A673 (cell line): ENCODE measurements around the gene YEATS4.

ENCODE experiments used
- EZH2 ChIP-seq: fragments of 200-600 bp; sonication (generic); IDR thresholded peaks from 2 replicates; pipeline ENCODE4 v1.6.1; 2017; ENCODE audit warnings: borderline replicate concordance, low read depth, mild to moderate bottlenecking, mixed read lengths, antibody characterized with exemption, low read length; ENCODE audit not compliant: poor library complexity, severe bottlenecking
- TF ChIP-seq, protein P1 (sequence below): fragments of 300-800, 200-600 bp; sonication (generic); conservative IDR thresholded peaks from 2 replicates; pipeline ENCODE4 v1.5.1; 2017; ENCODE audit warnings: low read depth, mild to moderate bottlenecking, antibody characterized with exemption, low read length, moderate library complexity, mixed read lengths

GRCh38 chr12:69342421-69342820 lies 17.1 kb upstream of the YEATS4 start:
- TF ChIP-seq, protein P1, sequence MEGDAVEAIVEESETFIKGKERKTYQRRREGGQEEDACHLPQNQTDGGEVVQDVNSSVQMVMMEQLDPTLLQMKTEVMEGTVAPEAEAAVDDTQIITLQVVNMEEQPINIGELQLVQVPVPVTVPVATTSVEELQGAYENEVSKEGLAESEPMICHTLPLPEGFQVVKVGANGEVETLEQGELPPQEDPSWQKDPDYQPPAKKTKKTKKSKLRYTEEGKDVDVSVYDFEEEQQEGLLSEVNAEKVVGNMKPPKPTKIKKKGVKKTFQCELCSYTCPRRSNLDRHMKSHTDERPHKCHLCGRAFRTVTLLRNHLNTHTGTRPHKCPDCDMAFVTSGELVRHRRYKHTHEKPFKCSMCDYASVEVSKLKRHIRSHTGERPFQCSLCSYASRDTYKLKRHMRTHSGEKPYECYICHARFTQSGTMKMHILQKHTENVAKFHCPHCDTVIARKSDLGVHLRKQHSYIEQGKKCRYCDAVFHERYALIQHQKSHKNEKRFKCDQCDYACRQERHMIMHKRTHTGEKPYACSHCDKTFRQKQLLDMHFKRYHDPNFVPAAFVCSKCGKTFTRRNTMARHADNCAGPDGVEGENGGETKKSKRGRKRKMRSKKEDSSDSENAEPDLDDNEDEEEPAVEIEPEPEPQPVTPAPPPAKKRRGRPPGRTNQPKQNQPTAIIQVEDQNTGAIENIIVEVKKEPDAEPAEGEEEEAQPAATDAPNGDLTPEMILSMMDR = no peak
- TF ChIP-seq EZH2 = no peak
